Pons (tissue), 1 donor: ENCODE measurements around the gene SLC34A1.

ENCODE experiments used
- DNase-seq: peaks from one replicate; pipeline ENCODE4 v3.0.0-alpha.2; 2016; ENCODE audit warnings: low spot score

The SLC34A1 gene

DNA sequence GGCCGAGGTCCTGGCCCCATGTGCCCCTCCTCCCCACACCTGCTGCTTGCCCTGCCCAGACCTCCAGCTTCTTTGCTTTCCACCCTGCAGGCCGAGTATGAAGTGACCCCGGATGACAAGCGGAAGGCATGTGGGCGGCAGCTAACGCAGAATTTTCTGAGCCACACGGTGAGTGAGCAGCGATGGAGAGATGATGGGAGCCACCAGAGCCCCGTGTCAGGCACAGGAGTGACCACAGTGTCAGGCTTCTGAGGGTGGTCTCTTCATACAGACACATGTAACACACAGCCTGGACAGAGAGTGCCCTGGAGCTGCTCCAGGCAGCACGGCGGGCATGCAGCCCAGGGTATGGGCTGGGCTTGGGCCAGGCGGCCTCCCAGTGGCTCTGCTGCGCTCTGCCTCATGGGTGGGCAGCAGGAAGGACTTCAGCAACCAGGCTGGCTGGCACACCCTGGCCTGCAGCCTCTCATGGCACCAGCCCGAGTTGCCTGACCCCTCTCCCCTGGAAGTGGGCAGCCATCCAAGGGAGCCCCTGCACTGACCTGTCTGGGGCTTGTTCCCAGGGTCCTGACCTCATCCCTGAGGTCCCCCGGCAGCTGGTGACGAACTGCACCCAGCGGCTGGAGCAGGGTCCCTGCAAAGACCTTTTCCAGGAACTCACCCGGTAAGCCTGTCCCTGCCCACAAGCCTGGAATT lies 48.1 kb downstream of the SLC34A1 start:
- DNase-seq: no peak

DNA sequence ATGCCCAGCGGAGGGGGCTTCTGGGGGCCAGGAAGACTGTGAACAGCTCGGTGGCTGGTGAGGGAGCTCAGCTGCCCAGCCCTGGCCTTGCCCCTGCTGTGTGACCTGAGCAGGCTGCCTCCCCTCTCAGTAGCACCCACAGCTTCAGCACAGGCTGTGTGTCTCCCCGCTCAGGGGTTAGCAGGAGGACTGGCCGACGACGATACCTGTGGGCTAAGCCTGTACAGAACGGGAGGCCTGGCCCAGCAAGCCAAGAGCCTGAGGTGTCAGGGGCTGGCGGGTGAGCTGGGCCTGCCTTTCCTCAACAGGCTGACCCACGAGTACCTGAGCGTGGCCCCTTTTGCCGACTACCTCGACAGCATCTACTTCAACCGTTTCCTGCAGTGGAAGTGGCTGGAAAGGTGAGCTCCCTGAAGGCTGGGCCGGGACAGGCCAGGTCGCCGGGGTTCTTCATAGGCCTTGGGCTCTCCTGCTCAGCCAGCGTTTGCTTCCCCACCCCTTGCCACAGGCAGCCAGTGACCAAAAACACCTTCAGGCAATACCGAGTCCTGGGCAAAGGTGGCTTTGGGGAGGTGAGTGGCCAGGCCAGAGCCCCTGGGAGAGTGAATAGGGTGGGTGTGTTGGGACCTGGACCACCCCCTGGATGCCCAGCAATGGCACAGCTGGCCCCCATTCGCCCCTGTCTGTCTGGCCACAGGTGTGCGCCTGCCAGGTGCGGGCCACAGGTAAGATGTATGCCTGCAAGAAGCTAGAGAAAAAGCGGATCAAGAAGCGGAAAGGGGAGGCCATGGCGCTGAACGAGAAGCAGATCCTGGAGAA lies 48.8 kb downstream of the SLC34A1 start:
- no peak for DNase-seq

DNA sequence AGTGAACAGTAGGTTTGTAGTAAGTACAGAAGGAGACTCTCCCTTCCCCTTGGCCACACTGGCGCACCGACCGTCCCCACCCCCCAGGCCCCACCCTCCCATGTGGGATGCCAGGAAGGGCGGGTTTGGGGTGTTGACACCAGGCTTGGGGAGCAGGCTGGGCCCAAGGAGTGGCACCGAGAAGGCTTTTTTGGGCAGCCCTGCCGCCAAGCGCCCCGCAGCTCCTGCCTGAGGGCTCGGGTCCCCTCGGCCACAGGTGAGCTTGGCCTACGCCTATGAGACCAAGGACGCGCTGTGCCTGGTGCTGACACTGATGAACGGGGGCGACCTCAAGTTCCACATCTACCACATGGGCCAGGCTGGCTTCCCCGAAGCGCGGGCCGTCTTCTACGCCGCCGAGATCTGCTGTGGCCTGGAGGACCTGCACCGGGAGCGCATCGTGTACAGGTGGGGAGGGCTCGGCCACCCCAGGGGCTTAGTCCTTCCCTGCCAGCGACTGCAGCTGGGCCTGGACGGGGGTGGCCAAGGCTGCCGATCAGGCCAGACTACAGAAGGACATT lies 49.5 kb downstream of the SLC34A1 start:
- no peak for DNase-seq

DNA sequence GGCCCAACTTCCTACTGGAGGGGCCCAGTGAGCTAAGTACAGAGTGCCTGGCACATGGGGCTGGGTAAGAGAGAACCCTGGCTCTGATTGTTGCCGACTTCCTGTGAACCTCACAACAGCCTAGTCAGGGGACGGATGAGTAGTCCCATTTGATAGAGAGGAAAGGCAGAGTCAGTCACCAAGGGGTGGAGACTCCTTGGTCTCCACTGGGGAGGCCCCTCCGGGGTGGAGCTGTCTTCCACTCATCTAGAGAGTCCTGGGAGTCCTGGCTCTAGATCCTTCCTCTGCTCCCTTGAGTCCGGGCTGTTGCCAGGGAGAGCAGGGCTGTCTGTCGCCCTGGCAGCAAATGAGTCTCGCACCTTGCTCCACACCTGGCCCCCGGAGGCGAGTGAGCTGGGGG lies 50.2 kb downstream of the SLC34A1 start:
- no peak for DNase-seq

DNA sequence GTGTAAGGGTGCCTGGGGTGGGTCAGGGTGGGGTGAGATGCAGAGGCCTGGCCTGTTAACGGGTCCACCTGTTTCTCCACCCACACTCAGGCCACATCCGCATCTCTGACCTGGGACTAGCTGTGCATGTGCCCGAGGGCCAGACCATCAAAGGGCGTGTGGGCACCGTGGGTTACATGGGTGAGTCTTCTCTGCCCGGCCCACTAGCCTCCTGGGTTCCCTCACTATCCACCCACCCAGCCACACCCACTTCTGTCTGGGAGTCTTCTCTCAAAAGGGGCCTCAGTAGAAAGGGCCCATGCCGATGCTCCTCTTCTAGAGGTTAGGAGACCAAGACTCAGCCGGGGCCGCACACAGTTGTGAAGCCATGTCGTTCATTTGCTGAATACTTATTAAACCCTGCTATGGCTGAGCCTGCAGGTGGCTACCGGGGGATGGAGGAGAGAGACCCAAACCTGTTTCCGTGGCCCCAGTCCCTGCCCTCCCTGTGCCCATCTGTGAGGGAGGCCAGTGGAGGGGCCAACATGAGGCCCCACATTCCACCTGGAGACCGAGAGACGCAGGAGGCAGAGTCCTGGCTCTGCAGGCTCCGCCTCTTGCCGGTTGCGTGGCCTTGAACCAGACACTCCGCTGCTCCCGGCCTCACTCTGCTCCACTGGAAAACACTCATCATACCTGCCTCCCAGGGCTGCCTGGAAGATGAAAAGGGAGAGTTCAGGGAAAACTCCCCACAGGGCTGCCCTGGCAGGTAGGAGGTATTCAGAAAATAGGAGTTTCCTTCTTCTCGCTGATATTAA lies 50.9 kb downstream of the SLC34A1 start:
- DNase-seq: no peak

DNA sequence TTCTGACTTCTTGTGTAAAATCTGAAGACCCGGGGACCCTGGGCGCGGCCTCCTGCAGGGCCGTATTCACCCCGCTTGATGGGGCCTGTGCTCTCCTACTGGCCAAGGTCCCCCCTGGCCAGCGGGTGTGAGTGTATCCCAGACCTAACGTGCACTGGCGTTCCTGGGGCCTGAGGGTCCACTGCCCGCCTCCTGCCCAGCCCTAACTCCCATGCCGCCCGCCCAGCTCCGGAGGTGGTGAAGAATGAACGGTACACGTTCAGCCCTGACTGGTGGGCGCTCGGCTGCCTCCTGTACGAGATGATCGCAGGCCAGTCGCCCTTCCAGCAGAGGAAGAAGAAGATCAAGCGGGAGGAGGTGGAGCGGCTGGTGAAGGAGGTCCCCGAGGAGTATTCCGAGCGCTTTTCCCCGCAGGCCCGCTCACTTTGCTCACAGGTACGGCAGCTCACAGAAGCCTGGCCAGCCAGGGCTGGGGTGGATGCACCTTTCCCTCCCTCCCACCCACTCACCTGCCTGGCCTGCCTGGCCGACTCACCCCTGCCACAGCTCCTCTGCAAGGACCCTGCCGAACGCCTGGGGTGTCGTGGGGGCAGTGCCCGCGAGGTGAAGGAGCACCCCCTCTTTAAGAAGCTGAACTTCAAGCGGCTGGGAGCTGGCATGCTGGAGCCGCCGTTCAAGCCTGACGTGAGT lies 51.8 kb downstream of the SLC34A1 start:
- no peak for DNase-seq

DNA sequence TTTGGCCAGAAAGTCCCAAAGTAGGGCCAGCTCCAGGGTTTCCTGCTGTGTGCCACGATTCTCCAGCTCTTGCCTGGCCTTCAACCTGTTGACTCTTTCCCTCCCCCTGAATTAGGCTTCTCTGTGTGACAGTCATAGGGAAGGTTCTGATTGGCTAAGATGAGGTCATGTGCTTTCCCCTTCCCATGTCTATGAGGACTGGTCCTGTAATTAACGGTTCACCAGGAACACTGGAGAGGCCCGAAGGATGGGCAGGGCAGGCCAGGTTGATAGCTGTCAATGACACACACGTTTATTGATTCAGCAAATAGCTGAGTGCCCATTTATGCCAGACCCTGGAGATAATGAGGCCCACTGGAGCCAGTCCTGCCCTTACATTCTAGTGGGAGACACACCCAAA lies 53.4 kb downstream of the SLC34A1 start:
- DNase-seq: no peak

DNA sequence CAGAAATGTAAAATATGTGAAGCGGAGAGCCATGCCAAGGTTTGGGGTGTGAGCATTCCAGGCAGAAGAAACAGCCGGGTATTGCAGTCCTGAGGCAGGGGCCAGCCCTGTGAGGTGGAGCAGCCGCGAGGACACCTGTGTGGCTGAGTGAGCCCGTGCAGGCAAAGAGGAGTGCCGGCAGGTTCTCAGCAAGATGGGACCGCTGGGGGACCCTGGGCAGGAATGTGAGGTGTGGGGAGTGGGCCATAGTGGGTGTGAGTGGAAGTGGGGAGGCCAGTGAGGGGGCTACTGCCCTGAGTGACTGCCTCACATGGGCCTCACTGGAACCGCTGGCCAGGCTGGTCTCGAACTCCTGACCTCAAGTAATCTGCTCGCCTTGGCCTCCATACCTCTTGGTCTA lies 54.2 kb downstream of the SLC34A1 start:
- no peak for DNase-seq

DNA sequence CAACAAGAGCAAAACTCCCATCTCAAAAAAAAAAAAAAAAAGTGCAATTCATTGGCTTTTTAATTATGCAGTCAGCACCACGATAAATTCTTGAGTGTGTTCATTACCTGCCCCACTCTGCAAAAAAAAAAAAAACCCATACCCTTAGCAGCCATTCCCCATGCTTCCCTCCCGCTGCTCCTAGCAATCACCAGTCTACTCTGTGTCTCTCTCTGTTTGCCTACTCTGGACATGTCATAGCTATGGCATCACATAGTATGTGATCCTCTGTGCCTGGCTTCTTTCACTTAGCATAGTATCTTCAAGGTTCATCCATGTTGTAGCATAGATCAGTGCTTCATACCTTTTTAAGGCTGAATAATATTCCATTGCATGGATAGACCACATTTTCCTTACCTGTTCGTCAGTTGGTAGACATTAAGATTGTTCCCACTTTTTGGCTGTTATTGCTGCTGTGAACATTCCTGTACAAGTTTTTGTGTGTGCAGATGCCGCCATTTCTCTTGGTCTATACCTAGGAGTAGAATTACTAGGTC lies 55.4 kb downstream of the SLC34A1 start:
- no peak for DNase-seq

DNA sequence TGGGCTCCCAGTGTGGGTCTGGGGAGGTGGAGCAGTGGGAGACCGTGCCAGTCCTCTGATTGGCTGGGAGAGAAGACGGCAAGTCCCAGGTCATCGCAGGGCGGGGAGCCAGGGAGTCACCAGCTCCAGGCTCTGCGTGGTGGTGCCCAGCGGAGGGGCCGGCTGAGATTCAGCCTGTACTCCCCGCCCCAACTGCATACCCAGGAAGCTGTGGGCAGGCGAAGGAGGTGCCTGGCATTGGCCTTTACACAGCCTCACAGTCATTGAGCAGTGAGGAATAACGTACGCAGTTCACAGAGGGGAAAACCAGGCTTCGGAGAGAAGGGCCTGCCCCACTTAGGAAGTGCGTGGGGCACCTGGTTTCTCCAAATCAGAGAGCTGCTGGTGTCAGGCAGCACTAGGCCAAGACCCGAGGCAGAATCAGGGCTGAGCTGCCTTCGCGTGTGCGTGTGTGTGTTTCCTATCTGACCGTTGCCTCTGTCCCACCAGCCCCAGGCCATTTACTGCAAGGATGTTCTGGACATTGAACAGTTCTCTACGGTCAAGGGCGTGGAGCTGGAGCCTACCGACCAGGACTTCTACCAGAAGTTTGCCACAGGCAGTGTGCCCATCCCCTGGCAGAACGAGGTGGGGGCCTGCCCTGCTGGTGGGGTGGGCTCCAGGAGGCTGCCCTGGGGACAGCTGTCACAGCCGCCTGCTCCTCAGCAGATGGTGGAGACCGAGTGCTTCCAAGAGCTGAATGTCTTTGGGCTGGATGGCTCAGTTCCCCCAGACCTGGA lies 56.2 kb downstream of the SLC34A1 start:
- no peak for DNase-seq

DNA sequence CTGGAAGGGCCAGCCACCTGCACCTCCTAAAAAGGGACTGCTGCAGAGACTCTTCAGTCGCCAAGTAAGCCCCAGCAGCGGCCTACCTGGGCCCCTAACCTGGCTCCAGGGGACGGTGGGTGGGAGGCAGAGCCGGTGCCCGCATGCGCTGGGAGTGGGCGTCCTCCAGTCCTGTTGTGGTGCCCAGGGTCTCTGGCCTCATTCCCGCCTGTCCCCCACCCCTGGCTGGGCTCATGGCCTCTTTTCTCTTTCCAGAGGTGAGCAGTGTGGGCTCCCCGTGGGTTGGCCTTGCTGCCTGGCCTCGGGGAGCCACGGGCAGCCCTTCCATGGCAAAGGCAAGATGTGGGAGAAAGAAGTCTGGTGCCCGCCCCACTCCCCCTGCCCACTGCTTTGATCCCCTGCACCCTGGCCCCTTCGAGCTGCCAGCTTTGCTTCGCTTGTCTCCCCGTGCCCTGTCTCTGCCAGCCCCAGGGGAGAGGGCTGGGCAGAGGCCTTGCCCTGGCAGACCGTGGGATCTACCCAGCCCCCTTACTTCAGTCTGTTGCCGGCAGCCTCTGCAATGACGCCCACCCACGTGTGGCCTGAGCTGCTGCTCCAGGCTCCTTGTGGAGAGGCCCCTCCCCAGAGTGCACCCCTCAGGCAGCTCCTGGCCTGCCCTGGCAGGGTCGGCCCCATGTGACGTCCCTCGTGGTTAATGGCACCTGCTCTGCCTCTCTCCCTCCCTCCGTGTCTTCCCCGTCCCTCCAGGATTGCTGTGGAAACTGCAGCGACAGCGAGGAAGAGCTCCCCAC lies 57.0 kb downstream of the SLC34A1 start:
- DNase-seq: no peak

DNA sequence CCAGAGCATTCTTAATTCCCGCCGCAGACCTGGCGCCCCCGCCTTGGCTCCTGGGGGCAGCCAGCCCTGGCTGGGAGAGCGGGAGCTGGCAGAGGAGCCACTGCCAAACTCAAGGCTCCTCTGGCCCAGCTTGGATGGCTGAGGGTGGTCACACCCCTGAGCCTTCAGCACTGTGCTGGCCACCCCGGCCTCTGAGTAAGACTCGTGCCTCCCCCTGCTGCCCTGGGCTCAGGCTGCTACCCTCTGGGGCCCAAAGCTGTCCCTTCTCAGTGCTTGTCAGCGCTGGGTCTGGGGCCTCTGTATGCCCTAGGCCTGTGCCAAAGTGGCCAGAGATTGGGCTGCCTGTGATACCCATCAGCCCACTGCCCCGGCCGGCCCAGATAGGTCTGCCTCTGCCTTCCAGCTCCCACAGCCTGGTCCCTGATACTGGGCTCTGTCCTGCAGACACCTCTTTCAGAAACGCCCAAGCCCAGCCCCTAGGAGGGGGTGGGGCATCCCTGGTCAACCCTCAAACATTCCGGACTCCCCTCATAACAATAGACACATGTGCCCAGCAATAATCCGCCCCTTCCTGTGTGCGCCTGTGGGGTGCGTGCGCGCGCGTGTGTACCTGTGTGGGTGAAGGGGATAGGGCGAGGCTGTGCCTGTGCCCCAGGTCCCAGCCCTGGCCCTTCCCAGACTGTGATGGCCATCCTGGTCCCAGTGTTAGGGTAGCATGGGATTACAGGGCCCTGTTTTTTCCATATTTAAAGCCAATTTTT lies 58.0 kb downstream of the SLC34A1 start:
- DNase-seq: no peak

DNA sequence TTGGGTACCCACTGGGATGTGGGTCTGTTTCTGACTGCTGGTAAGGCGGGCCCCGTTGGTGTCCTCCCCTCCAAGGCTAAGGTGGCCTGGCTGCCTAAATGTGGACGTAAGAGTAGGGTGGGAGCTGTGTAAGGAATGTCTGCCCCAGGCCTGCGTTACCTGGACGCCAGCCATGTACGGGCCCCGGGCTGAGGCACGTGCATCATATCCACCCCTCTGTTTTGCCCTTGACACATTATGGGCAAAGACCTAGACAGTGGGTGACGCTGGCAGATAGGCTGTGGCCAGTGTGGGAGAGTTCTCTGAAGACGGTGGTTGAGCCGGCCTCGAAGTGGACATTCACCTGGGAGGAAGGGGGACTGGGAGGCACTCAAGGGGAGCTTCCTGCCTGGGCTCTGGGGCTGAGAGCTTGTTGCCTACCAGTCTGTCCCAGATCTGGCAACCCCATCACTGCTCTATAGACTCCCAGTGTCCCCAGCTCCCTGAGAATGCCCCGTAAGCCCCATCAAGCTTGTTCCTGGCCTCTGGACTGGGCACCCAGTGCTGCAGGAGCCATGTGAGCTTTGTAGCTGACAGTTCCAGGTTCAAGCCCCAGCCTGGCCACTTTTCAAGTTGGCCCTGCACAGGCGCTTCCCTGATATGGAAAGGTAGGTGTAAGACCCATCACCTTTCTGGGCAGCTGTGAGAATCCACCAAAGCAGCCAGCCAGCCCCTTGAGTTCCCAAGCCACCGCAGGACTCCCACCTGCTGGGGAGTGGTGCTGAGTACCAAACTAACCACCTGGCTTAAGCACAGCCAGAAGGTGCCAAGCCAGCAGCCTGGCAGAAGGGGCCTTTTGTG lies 59.1 kb downstream of the SLC34A1 start:
- no peak for DNase-seq

DNA sequence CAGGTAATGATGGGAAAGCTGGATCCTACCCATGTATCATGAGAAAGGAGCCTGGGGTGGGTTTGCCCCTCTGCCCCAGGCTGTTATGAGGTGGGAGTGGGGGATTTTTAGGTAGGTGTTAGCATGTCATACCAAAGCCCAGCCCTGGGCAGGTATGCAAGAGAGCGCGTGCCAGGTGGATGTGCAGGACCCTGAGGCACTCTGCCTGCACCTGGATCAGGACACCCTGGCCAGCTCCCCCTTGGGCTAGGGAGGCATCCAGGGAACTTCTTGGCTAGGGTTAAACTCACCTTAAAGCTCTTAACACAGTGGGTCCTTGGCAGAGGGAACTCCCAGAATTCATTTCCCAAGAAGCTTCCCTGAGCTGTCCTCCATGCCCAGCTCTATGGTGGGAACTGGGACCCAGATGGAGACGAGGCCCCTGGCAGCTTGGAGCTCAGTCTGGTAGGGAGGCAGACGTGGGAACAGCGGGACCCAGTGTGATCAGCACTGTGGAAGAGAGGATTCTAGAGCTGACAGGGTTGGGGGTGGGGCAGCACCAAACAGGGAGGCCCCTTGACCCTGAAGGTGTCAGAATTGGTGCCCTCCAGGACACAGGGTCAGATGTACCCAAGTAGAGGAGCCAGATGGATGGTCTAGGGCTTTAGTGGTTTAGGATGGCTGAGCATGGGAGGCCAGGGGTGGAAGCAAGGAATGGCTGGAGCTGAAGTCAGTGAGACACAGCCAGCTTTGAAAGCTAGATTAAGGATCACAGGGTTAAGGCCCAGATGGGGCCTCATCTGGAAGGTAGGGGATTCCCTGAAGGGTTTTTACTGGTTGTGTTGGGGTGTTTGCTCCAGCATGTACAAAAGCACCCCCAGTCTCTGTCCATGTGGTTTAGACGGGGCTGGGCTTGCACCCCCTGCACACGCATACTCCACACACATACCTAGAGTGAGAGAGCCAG lies 60.1 kb downstream of the SLC34A1 start:
- no peak for DNase-seq

DNA sequence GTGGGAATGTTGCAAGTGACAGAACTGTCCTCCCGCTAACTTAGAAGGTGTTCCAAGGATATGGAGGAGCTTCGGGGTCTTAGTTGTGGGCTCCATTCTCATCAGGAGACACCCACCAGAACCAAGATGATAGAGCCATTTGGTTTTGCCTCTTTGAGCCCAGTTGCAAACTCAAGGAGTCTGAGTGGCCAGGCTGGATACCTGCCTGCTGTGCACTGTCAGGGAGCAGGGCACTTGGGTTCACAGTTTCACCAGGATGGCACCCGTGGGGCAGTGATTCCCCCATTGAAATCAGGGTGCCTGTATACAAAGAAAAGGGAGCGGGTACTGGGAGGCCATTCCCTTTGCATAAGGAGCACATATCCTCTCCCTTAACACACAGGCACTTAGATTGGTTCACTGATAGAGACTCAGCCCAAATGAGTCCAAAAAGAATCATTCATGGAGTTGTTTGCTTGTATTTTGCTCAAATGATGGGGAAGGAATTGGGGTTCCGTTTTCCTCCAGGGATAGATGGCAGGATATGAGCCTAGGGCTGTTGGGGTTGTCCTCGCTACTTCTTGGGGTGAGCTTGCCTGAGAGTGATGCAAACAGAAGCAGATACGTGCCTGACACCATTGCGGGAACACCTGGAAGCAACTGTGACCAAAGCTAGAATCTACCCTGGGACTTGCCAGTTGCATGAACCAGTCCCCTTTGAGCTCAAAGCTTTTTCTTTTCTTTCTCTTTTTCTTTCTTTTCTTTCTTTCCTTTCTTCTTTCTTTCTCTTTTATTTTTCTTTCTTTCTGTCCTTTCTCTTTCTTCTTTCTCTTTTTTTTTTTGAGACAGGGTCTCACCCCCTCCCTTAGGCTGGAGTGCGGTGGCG lies 61.0 kb downstream of the SLC34A1 start:
- no peak for DNase-seq

DNA sequence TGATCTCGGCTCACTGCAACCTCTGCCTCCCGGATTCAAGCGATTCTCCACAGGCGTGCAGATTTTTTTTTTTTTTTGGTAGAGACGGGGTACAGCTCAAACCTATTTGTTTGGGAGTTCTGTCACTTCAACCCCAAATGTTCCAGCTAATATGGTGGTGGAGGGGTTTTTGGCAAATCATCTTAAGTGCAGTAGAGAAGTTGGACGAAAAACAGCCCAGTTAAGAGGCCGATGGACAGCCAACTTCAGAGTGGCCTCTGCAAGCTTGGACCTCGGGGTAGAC lies 61.6 kb downstream of the SLC34A1 start:
- DNase-seq: no peak
